ENCODE results near the gene NOTO.

The NOTO gene

DNA sequence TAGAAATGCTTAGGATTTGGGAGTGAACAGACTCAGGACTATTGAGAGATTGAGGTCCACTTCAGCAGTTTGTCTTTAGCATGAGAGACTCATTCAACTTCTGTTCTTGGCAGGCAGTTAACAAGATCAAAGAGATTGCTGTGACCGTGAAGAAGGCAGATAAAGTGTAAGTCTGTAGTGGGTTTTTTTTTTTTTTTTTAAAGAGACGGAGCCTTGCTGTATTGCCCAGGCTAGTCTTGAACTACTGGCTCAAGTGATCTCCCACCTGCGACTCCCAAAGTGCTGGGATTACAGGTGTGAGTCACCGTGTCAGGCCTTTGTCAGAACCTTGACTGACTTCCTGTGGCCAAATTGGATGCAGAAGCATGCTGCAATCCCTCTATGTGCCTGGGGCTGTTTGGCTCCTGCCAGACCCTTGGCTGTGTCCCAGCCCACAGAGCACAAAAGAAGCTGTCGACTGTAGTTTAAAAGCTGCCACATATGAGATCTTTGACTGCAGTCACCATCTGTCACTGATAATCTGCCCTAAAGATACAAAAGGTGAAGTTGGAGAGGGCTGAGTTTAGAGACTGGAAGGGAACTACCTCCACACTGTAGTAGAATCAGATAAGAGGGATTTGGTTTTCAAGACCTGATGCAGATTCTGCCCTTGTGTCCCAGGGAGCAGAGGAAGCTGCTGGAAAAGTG lies 41.7 kb downstream of the NOTO start:
- no peak overlapping the region for H3K4me3 ChIP-seq (replicated peaks; ENCODE audit: low read depth, low read length)
- TF ChIP-seq, protein P1, sequence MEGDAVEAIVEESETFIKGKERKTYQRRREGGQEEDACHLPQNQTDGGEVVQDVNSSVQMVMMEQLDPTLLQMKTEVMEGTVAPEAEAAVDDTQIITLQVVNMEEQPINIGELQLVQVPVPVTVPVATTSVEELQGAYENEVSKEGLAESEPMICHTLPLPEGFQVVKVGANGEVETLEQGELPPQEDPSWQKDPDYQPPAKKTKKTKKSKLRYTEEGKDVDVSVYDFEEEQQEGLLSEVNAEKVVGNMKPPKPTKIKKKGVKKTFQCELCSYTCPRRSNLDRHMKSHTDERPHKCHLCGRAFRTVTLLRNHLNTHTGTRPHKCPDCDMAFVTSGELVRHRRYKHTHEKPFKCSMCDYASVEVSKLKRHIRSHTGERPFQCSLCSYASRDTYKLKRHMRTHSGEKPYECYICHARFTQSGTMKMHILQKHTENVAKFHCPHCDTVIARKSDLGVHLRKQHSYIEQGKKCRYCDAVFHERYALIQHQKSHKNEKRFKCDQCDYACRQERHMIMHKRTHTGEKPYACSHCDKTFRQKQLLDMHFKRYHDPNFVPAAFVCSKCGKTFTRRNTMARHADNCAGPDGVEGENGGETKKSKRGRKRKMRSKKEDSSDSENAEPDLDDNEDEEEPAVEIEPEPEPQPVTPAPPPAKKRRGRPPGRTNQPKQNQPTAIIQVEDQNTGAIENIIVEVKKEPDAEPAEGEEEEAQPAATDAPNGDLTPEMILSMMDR (IDR thresholded peaks at IDR 0.05; ENCODE audit: low read depth, low read length, missing control alignments), result no peak
- peak; percentile 44 for DNase-seq (ENCODE audit: extremely low read depth, low read depth)

DNA sequence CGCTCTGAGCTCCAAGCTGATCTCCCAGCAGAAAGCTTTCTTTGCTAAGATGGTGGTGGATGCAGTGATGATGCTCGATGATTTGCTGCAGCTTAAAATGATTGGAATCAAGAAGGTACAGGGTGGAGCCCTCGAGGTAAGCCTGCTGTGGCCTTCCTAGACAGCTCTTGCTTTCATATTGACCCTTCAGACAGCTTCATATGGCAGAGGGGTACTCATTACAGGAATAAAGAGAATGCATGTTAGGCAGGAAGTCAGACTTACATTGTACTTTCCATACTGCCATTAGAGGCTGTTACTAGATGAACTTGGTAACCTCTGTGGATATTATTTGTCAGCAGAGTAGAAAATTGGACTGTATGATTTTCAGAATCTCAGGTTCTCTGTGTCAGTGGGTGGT lies 42.2 kb downstream of the NOTO start:
- no peak overlapping the region for H3K4me3 ChIP-seq (replicated peaks; ENCODE audit: low read depth, low read length)
- TF ChIP-seq, protein P1 (IDR thresholded peaks at IDR 0.05; ENCODE audit: low read depth, low read length, missing control alignments), result no peak
- DNase-seq (ENCODE audit: extremely low read depth, low read depth), result no peak

DNA sequence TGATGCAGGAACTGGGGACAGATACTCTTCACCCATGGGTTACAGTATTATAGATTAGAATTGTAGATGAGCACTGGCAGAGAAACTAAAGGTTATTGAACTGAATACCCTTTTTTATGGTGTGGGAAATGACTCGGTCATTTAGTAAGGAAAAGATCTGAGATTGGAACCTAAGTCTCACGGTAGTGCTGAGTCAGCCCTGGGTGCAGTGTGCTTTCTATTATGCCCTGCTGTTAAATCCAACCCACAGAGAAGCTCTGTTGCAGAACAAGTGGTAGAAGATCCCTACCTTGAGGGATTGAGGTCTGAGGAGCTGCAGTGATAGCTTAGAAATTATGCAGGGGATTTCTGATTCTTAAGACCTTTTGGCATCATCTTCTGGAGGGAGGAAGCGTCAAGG lies 44.5 kb downstream of the NOTO start:
- no peak for DNase-seq (ENCODE audit: extremely low read depth, low read depth)
- H3K4me3 ChIP-seq (replicated peaks; ENCODE audit: low read depth, low read length), result no peak overlapping the region
- TF ChIP-seq, protein P1 (IDR thresholded peaks at IDR 0.05; ENCODE audit: low read depth, low read length, missing control alignments), result no peak

DNA sequence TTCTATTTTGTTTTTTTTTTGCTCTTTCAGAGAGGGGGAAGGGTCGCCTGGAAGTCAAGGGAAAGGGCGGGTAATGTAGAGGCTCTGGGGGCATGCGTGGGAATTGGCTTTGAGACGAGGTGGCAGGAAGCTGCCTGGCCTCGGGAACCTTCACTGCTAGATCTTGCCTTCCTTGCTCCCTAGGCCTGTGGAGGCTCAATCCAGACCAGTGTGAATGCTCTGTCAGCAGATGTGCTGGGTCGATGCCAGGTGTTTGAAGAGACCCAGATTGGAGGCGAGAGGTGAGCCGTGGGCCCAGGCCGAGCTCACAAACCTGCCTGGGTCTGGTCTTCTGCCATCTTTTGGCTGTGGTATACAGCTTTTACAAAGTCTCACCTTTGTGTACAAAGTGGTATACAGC lies 47.3 kb downstream of the NOTO start:
- DNase-seq (ENCODE audit: extremely low read depth, low read depth), result no peak
- H3K4me3 ChIP-seq (replicated peaks; ENCODE audit: low read depth, low read length), result no peak overlapping the region
- TF ChIP-seq, protein P1 (IDR thresholded peaks at IDR 0.05; ENCODE audit: low read depth, low read length, missing control alignments), result no peak

DNA sequence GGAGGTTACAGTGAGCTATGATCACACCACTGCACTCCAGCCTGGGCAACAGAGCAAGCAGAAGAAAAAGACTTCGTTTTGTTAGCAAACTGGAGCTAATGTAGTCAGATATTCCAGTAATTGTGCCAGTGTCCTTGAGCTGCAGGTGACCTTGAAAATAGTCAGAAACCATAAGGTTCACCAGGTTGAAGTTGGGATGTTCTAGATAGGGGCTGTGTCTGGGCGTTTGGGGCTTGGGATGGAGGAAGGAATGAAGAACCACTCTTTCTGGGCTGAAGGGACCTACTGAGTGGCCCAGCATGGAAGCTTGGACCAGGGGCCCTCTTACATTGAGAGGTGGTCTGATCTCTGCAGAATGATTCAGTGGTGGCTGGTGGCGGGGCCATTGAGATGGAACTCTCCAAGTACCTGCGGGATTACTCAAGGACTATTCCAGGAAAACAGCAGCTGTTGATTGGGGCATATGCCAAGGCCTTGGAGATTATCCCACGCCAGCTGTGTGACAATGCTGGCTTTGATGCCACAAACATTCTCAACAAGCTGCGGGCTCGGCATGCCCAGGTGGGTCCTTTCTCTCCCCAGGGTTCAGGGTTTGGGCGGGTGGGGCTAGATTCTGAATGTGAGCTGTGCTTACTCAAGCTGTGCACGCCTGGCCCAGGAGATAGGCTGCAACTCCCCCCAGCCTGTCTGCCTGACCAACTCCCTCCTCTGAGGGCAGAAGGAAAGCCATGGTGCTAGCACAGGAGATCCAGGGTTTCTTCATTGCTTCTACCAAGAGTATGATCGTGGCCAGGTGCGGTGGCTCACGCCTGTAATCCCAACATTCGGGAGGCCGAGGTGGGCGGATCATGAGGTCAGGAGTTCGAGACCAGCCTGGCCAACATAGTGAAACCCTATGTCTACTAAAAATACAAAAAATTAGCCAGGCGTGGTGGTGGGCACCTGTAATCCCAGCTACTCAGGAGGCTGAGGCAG lies 48.8 kb downstream of the NOTO start:
- TF ChIP-seq, protein P1 (IDR thresholded peaks at IDR 0.05; ENCODE audit: low read depth, low read length, missing control alignments), result no peak
- no peak for DNase-seq (ENCODE audit: extremely low read depth, low read depth)

DNA sequence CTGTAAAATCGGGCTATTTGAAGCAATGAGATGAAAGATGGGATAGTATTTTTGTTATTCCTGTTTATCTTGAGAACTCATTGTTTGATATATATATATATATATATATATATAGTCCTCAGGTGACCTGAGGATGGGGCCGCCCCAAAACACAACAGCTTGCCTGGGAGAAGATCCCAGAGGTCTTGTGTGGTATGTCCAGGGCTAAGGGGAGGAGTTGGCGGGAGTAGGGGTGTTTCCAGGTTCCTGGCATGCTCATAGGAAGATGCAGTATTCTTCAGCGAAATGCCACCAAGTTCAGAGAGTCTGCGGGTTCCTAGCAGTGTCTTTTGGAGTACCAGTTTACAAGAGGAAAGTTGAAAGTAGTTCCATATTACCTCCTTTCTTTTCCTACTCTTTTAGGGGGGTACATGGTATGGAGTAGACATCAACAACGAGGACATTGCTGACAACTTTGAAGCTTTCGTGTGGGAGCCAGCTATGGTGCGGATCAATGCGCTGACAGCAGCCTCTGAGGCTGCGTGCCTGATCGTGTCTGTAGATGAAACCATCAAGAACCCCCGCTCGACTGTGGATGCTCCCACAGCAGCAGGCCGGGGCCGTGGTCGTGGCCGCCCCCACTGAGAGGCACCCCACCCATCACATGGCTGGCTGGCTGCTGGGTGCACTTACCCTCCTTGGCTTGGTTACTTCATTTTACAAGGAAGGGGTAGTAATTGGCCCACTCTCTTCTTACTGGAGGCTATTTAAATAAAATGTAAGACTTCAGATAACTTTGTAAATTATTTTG lies 50.1 kb downstream of the NOTO start:
- TF ChIP-seq, protein P1 (IDR thresholded peaks at IDR 0.05; ENCODE audit: low read depth, low read length, missing control alignments), result no peak
- H3K4me3 ChIP-seq (replicated peaks; ENCODE audit: low read depth, low read length), result no peak overlapping the region
- DNase-seq (ENCODE audit: extremely low read depth, low read depth), result no peak

More for the DNA sequence above, 48.8 kb downstream of the NOTO start:
- H3K4me3 ChIP-seq (replicated peaks; ENCODE audit: low read depth, low read length), result no peak overlapping the region
